Stimulated activated CD8-positive, alpha-beta memory T cell treated with anti-CD3 and anti-CD28 coated beads, Interleukin-4, amount 100 ng/mL, for 4 hours (primary cell): ENCODE measurements around the gene MID1.

Experiments
- DNase-seq, 2 donors: peaks; one replicate each; pipeline ENCODE4 v3.0.0-alpha.2; 2020; ENCODE audit warnings: low read depth in 2 of 2, low spot score in 1 of 2

MID1 gene, protein sequence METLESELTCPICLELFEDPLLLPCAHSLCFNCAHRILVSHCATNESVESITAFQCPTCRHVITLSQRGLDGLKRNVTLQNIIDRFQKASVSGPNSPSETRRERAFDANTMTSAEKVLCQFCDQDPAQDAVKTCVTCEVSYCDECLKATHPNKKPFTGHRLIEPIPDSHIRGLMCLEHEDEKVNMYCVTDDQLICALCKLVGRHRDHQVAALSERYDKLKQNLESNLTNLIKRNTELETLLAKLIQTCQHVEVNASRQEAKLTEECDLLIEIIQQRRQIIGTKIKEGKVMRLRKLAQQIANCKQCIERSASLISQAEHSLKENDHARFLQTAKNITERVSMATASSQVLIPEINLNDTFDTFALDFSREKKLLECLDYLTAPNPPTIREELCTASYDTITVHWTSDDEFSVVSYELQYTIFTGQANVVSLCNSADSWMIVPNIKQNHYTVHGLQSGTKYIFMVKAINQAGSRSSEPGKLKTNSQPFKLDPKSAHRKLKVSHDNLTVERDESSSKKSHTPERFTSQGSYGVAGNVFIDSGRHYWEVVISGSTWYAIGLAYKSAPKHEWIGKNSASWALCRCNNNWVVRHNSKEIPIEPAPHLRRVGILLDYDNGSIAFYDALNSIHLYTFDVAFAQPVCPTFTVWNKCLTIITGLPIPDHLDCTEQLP

DNA sequence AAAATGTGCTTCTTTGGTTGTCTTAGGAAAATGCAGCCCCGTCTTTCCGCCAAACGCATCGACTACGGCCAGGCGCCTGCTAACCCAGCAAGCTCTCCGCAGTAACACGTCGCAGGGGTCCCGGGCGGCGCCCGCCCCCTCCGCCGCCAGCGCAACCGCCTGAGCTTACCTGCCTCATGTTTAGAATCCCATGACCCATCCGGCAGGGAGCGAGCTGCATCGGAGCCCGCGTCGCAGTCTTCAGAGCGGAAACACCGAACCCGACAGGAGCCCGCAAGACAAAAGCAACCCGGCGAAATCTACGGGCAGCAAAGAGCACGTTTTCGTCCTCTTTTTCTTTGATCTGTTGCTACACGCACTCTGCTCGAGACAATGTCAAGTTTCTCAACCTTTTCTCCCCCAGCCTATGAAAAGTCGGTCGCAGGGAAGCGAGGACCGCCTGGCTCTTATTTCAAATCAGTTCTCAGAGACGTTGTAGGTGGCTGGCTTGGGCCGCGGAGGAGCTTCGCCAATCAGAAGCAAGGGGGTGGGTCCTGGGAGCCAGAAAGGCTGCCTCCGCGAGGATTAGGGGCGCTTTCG is at the start of gene MID1:
MID1 (minus strand) TSS at position 465 of the 579 bp plus-strand sequence. CDS start 53,038 bp downstream, outside the sequence.
- DNase-seq: no peak

DNA sequence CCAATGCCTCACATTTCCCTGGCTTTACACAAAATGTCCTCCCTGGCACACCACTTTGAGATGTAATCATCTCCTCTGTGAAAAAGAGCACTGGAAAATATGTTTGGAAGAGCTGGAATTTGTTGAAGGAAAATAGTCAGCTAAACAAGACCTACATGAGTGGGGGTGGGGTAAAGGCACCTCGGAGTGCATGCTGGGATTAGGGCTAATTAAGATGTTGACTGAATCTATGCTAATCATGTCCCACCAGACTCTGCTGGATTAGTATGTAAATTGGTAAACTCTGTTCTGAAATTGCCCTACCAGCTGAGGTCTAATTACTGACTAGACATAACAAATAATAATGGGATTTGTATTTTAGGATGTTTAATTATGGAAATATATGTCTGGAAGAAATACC is 46.8 kb upstream of the MID1 start:
- no peak for DNase-seq

DNA sequence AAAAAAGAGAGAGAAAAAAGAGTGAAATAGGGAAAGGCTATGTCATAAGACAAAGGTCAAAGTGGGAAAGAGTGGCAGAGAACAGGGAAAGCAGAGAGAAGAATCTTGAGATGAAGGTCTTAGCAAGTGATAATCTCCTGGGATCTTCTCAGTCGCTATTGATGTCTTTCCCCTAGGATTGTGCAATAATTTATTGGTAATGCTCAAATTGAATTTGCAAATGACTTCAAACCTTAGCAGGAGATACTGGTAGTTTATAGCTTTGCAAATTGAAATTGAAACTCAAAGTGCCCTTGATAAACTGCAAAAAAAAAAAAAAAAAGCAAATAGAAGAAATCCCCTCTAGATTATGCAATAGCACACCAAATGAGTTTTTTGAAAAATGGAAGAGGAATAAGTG is 45.7 kb upstream of the MID1 start:
- DNase-seq: no peak

DNA sequence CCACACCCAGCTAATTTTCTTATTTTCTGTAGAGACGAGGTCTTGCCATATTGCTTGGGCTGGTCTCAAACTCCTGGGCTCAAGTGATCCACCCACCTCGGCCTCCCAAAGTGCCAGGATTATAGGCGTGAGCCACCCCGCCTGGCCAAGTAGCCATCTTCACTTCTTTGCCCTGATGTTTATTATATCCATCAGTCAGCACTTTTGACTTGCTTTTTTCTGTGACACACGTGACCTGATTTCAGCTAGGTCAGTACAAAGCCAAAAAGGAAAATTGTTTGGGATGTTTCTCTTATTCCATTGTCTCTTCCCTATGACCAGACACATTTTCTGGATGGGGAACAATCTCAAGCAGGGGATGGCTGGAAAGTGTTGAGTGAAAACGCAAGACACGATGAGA is 45.3 kb upstream of the MID1 start:
- DNase-seq: no peak

DNA sequence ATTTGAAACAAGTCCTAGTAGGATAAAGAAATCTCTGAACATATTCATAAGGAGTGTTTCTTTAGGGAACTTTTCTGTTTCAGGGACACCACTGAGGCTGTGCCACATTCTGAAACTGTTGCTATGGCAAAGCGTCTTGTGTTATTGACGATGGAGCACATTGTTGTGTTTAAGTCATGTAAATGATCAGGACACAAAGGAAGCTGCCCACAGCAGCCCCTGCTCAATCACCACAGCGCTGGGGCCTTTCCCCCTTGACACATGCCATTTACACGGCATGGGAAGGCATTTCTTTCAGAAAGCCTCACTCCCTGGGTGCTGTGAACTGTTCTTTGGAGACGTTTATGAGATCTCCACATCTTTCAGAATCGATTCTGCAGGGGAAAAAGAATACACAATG is 39.8 kb upstream of the MID1 start:
- DNase-seq: no peak

DNA sequence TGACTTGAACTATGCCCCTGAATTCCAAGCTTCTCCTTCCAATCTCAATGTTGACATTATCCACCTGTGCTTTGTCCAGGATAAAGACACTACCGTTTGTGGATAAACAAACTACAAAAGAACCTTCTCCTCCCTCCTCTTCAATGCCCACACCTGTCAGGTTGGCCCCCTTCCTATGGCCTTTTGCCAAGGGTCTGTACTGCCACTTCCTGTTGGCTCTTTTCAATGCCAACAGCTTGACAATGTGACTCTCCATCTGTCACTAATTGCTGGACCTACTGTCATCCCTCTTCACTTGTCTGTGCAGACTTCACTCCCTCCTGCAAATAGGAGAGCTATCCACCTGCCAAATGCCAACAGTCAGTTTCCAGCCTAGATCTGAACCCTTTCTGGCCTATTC is 35.8 kb upstream of the MID1 start:
- DNase-seq: no peak

DNA sequence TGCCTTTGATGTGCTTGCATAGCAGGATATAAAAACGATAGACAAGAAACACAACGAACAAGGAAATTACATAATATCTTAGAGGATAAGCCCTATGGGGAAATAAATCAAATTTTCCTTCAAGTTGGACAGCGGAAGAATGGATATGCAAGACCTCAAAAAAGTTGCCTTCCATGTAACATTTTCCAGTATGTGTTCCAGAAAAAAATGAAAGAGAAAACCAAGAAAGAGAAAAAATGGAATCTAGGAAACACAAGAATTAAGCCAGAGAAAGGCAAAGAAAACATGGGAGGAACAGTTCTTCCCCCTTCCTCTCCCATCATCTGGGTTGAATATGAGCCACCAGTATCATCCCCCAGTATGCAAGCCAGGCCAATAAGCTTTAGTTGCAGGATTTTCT is 34.6 kb upstream of the MID1 start:
- no peak for DNase-seq

DNA sequence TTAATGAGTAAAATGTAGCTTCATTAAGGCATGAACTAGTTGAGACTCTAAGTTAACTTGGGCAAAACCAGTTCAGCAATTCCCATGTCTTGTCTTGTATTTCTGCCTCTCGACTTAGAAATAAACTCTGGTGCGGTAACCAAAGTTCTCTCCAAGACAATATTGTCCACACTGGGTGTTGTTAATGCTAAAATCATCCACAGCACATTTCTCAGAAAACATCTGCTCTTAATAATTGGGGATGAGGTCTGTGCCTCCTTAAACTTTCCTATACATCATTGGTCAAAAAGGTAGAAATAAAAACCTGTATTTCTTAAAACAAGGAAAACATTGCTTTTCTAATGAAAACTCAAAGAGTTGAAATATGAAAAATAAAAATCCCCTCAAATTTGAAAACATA is 32.9 kb upstream of the MID1 start:
- DNase-seq: no peak

DNA sequence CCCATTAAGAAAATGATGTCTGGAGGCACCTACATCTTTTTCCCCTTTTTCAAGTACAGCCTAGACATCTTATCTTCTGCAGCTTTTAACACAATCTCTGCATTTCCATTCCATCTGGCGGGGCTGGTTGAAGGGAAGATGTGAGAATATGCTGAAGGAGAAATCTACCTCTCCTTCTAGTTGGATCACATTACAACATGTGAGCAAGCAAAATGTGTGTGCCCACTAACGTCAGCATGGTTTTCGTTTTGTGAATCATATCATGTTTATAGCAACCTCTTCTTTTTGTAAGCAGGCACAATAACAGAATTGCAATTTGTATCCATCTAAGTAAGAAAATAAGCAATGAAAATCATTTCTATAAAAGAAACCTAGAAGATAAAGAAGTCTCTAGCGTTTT is 28.9 kb upstream of the MID1 start:
- no peak for DNase-seq

DNA sequence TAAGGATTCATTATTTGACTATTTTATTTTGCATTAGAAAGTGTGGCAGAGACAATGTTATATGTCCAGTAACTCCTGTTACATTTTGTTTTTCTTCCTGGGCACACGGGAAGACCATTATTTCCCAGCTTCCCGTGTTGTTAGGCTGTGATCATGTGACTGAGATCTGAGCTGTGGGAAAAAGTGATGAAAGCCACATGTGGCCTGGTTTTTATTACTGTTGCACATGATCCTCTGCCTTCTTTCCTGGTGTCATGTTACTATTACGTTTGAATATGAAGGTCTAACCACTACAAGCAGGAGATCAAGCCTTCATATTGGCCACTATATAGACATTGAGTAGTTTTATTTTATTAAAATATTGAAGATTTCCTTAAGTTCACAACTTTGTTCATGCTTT is 28.2 kb upstream of the MID1 start:
- no peak for DNase-seq

DNA sequence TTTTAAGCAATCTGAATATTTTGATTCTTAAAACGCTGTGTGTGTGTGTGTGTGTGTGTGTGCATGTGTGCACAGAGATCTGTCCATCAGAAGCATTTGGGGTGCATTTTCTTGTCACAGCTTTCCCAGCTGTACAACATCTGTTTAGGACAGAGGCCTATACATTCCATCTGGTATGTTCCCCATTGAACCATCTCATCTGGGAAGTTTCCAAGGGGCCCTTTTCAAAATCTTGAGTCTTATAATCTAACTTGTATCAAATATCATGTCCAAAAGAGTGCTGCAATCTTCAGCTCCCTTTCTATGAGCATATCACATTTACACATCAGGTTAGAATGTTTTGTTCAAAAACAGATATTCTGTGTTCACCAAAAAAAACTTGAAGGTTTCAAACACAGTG is 16.5 kb upstream of the MID1 start:
- DNase-seq: no peak

DNA sequence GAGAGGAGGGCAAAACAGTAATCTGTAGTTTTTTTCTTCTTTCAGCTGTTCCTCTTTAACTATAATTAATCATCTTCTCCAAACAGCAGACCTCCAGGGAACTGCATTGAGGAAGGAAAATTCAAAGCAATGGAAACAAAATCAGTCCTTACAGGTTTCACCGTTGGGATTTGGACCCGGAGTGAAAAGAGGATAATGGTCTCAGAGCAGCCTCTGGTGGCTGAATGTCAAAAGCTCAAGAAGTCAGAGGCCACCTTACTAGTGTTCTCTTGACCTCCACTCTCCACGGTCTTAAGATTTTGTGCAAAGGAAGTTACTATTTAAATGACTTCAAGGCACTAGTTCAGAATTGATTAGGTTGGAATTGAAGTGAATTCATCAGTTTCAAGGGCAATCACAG is 16.0 kb upstream of the MID1 start:
- no peak for DNase-seq

DNA sequence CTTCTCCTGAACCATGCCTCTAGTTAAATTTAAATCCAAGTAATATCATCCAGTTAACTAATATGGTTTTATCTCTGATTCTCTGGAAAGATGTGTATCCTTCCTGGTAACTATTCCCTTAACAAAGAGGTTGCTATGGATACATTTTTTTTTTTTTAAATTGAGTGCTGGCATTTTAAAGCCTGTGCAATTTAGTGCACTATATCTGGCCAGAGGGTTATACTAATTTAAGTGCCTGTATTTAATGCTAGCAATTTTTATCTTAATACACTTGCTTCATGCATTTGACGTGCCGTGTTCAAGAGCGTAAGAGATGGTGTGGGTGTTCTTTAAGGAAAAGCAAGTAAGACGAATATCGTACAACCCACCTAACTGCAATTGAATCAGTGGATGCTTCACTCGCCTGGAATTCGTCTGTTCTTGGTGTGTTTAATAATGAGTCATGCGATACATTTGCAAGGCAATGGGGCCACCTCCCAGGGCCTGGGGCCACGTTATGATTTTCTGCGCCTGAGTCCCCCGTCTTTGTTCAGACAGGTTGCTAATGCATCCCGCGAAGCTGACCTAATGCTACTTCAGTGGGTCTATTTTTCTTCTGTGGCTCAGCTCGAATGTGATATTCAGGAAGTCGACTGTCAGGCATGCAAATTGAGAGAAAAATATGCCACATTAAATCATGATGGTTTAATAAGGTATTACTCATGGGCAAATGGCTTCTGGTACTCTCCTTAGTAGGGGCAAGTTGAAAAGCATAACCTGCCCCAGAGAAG is 14.2 kb upstream of the MID1 start:
- no peak for DNase-seq

DNA sequence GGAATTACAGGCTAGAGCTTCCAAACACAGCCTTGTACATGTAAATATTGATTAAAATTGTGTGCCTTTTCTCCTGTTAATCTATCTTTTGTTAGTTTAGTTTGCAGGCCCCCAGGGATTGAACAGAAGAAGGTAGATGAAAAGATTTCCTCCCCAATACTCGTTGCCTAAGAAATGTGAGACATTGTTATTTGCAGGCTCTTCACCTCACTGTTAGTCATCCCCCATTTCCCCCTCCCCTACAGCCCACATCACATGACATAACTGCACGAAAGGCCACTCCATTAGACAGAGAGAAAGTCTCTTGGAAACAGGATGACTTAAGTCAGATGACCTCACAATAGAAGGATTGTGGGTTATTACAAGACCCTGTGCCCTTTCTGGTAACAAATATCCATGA is 13.3 kb upstream of the MID1 start:
- no peak for DNase-seq

DNA sequence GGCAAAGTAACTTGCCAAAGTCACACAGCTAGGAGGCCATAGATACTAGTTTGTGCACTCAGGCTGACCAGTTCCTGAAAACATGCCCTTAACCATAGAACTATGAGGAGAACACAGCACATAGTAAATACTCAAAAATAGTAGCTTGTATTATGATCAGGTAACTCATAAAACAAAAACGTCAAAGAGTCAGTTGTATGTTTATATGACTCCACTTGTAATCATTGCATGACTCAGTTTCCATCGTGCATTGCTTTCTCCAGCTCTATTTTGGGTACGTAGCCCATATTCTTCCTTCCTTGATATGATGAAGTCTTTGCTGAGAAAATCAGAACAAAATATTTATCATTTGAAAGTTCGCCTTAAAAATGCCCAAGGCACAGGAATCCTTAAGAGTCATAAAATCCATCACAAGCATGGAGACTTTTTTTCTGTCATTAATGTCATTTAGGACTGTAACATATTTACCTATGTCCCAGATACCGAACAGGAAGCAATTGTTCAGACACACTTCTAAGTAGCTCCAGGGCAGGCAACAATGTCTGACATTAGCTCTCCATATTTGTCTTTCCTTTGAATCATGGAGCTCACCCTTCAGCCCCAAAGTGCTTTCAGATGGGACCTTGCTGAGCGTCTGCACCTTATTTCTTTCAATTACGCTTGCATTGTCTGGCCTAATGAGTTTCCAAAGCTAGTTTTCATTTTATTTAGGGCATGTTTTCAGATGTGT is 11.2 kb upstream of the MID1 start:
- DNase-seq: no peak

DNA sequence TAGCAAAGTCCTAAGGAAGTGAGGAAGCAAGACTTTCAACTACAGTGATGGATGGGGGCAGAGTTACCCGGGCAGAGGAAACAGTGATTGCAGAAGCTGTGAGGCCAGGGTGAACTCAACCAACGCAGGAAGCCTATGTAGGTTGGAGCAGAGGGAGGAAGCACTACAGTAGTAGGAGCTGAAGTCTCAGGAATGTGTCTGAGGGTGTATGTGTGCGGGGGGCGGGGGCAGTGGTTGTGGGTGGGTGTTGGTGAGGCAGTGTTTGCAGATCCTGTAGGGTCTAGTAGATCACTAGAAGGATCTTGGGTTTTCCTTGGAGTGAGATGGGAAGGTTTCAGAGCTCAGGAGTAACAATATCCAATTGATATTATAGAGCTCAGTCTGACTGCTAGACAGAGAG is 9.9 kb upstream of the MID1 start:
- DNase-seq: no peak

DNA sequence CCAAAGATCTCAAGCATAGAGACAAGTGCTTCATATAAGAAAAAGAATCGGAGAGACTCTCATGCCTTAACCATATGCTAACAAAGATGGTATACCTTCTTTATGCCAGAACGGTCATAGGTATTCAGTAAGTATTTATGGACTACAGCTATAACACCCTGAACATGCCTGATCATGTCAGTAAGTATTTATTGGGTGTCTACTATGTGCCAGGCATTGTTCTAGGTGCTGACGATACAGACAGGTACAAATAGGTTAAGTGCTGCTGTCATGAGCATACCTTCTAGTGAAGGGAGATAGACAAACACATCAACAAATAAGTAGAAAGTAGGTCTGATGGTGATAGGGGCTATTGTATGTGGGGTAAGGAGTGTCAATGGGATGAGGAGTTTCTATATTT is 9.5 kb upstream of the MID1 start:
- no peak for DNase-seq

DNA sequence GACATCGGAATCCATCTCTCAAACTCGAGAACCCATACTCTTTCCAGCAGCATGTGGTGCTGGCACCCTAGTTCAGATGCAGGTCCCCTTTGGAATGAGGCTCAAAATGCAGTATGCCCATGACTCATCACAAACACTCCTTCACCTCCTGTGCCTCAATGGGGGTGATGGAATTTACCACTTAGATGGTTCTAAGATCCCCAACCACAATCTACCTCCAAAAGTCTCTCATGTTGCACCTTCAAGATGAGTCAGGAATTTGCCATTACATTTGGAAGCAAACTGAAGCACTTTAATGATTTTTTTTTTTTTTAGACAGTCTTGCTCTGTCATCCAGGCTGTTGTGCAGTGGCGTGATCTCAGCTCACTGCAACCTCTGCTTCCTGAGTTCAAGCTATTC is 8.5 kb upstream of the MID1 start:
- DNase-seq: no peak

DNA sequence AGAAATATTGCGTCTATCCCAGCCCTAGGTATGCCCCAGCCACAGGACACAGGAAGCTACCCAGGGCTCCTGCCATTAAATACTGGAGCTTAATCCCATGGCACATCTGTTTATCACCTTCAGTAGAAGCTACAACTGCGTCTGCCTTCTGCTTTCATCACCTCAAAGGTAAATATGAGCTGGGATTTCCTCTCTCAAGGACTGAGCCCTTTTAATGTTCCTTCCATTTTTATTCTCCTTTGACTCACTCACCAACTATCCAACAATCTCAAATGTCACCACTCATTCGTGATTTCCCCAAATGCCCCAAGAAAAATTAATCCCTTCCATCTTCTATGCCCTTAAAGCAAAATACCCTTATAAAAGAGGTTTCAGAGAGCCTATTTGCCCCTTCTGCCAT is 1.8 kb upstream of the MID1 start:
- DNase-seq: no peak

DNA sequence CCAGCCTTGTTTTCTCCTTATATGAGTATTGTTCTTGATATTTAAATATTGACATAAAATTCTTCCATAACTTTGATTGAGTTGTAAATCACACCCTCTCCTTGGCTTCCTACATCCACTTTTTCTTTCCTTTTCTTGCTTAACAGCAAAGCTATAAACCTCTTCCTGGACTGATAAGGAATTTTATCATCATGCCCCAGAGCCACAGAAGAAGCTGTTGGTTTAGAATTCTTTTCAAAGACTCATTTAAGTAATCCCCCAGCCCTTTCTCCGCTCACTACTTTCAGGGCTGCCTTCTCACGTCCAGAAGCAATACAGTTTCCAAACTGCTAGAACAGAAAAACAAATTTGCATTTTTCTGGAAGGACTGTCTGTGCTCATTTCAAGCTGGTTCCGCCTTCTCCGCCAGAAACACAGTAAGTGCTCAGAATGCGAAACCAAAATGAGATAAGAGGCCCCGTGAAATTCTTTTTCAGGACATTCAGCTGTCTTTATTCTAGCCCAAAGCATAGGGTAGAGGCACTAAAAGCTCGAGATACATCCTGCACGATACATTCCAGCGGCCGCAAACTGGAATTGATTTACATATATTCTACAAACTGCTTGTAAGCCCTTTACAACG is 849 bp downstream of the MID1 start:
- DNase-seq: no peak

DNA sequence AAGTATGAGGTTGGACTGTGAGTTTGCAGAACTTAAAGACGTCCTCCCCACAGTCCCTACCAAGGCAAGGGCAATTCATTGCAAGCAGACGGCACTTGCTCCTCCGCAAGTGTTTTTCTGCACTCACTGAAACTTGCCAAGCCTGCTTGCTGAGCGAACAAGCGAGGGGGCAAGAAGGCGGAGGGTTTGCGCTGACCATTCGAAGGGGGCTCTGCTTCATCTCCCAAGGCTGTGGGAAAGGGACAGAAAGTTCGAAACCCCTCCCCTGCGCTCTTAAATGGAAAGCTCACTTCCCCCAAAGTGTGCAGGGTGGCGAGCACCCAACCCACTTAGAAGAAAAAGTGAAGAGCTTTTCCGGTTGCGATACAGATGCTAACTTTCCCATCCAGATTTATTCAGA is 1.4 kb downstream of the MID1 start:
- no peak for DNase-seq
